AG04450 (cell line): ENCODE results near the gene ONECUT1. TPM values are rescaled to one million over a fixed set of nuclear protein-coding genes. Genes with fewer than 3 reads are reported as not detected.
"Not testable (repeated sequence)": the region's sequence is repeated elsewhere in the genome, so short reads cannot be mapped to it uniquely, and the experiment has no call there.

ENCODE experiments used
- CTCF ChIA-PET: fragments of 300-600, 350-600 bp; formaldehyde crosslinking; extraction: SDS; loops from one replicate; lab custom pipeline; 2022; ENCODE audit warnings: antibody characterized with exemption, inconsistent platforms; lab: Charles Lee
- POLR2A ChIA-PET: fragments of 350-600 bp; formaldehyde crosslinking; extraction: SDS; loops from one replicate; lab custom pipeline; 2021; ENCODE audit warnings: antibody characterized with exemption, inconsistent platforms; lab: Yijun Ruan, JAX
- DNase-seq: peaks from one replicate; pipeline ENCODE4 v3.0.0-alpha.2; 2011; ENCODE audit warnings: low read depth, low spot score
- H3K27ac ChIP-seq: one replicate; pipeline ENCODE4 v1.5.1; 2012; ENCODE audit warnings: low read depth, low read length, control low read depth
- H3K27me3 ChIP-seq: one replicate; pipeline ENCODE4 v1.6.0; 2012; ENCODE audit warnings: low read length; ENCODE audit not compliant: control insufficient read depth, insufficient read depth
- H3K4me3 ChIP-seq: 2 replicates; pipeline ENCODE4 v1.5.1; 2011; ENCODE audit warnings: mild to moderate bottlenecking, low read depth, low read length, control low read depth
- H3K9me3 ChIP-seq: 2 replicates; pipeline ENCODE4 v1.5.1; 2012; ENCODE audit warnings: low read length; ENCODE audit not compliant: control insufficient read depth, insufficient read depth
- polyA minus RNA-seq: library from RNA; depleted of rRNA, polyadenylated mRNA; stranded (reverse); fragments of >200 nt; gene quantifications from 2 replicates; pipeline ENCODE4 v1.2.3, GENCODE V29; 2011; rRNA and poly(A)+ RNA removed
- polyA plus RNA-seq: library from polyadenylated mRNA; depleted of rRNA; stranded (reverse); fragments of >200 nt; gene quantifications from 2 replicates; pipeline ENCODE4 v1.2.3, GENCODE V29; 2011; rRNA removed
- TF ChIP-seq, protein P1 (sequence below): IDR thresholded peaks from 2 replicates; pipeline ENCODE4 v1.5.1; 2011; ENCODE audit warnings: low read depth, low read length, control low read depth, inconsistent platforms

Gene ONECUT1
- polyA plus RNA-seq (not detected in 2 replicates), polyA minus RNA-seq (not detected in 2 replicates)

DNA sequence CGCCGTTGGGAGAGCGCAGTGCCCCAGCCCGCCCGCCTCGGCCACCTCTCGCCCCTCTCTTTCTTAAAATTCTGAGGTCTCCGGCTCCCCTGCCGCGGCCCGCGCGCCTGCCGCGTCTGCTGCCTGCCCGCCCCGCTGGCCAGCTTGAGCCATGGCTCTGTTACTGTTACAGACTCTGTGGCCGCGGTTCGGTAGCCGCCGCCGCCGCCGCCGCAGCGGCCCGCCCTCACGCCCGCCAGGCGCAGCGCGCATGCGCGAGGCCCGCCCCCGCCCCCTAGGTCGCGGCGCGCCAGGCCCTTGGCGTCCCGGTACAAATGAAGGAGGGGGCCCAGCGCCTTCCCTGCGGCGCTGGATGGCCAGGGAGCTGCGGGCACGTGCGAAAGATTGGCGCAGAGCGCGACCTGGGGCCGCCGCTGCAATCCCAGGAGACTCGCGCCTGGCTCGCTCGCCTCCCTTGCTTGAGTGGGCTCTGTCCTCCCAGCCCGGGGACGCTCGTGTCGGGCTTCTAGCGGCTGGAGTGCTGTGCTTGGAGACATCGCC lies at the start of gene ONECUT1:
Gene ONECUT1 (minus strand): TSS at position 168 of the 540 bp plus-strand sequence. CDS start 452 bp downstream, outside the sequence.
- no peak for DNase-seq
- Histone ChIP-seq H3K27ac (no peak within 1 kb of the TSS), H3K4me3 (peak within 1 kb of the TSS; percentile 55), H3K27me3 (peaks cover 87% of the 10 kb centered on the region), H3K9me3 (peaks cover 22% of the 10 kb centered on the region; the same call in 1 of the 2 replicates)
- TF ChIP-seq, protein P1, sequence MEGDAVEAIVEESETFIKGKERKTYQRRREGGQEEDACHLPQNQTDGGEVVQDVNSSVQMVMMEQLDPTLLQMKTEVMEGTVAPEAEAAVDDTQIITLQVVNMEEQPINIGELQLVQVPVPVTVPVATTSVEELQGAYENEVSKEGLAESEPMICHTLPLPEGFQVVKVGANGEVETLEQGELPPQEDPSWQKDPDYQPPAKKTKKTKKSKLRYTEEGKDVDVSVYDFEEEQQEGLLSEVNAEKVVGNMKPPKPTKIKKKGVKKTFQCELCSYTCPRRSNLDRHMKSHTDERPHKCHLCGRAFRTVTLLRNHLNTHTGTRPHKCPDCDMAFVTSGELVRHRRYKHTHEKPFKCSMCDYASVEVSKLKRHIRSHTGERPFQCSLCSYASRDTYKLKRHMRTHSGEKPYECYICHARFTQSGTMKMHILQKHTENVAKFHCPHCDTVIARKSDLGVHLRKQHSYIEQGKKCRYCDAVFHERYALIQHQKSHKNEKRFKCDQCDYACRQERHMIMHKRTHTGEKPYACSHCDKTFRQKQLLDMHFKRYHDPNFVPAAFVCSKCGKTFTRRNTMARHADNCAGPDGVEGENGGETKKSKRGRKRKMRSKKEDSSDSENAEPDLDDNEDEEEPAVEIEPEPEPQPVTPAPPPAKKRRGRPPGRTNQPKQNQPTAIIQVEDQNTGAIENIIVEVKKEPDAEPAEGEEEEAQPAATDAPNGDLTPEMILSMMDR: no peak
- ChIA-PET CTCF (interaction anchor here (1.2 to 1.4 kb wide), 2 partner anchors 9 to 10 kb away, joined by 4 to 7 read pairs; no protein-coding TSS in a partner anchor), POLR2A (no interaction called here)

DNA sequence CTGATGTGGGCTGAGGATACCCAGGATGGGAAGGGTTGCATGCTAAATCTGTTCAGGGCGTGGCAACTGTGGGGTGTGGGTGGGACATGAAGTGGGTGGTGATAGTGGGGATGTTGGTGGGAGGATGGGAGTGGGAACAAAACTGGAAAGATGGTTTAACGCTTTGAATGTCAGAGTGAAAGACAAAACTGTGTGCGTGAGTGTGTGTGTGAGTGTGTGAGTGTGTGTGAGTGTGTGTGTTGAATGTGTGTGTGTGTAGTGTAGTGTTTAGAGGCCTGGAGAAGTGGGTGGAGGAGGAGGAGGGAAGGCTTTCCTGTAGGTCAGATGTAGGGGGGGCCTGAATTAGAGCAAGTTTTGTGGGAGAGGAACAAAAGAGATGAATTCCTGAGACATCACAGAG lies 44.2 kb upstream of the ONECUT1 start:
- Histone ChIP-seq H3K4me3 (no peak overlapping the region), H3K27ac (no peak overlapping the region), H3K27me3 (no peaks in the 10 kb centered on the region), H3K9me3 (no peaks in the 10 kb centered on the region; the same call in 1 of the 2 replicates)
- TF ChIP-seq, protein P1: no peak
- ChIA-PET POLR2A (no interaction called here), CTCF (no interaction called here)
- no peak for DNase-seq

DNA sequence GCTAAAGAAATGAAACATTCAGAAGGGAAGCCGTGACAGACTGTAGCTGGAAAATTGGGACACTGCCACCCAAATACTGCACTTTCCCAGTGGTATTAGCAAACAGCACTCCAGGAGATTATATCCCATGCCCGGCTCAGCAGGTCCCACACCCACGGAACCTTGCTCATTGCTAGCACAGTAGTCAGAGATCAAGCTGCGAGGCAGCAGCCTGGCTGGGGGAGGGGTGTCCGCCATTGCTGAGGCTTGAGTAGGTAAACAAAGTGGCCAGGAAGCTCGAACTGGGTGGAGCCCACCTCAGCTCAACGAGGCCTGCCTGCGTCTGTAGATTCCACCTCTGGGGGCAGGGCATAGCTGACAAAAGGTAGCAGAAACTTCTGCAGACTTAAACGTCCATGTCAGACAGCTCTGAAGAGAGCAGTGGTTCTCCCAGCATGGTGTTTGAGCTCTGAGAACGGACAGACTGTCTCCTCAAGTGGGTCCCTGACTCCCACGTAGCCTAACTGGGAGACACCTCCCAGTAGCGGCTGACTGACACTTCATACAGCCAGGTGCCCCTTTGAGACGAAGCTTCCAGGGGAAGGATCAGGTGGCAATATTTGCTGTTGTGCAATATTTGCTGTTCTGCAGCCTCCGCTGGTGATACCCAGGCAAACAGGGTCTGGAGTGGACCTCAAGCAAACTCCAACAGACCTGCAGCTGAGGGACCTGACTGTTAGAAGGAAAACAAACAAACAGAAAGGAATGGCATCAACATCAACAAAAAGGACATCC lies 34.2 kb upstream of the ONECUT1 start:
- H3K4me3 ChIP-seq, POLR2A ChIA-PET, CTCF ChIA-PET, DNase-seq, H3K27ac ChIP-seq, H3K9me3 ChIP-seq, H3K27me3 ChIP-seq: not testable (repeated sequence)

DNA sequence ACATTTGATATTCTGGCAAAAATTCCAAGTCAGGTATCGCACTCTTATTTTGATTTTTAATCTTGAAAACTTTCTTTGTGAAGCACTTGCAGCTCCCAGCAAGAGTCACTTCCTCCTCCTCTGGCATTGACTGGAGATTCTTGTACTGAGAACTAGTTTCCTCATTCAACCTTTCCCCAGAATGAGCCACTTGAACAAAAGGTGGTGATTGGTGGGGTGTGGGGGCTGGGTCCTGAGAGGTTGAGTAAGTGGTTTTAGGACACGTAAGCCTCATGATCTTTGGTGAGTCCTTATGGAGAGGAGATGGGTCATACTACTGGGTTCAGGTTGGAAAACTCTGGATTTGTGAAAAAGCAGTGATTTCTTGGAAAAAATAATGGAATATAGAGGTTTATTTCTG lies 32.3 kb upstream of the ONECUT1 start:
- no peak overlapping the region for H3K27ac ChIP-seq

DNA sequence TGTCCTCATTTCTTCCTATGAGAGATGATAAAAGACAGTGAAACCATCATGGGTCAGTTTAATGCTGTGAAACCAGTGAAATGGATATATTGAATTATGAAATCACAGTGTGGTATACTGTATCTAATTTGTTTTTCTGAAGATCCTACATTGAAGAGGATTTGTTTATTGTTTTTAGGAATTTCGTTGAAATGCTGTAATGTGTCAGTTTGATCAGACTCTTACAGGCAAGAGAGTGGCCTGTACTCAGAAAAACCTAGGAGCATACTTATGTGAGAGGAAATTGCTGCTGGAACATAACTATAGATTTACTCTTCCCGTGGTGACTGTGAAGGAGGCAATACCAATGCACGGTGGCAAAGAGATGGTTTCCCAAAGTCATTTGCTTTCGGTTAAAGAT lies 29.1 kb upstream of the ONECUT1 start:
- peaks cover 2% of the 10 kb centered on the region; the same call in 1 of the 2 replicates for H3K9me3 ChIP-seq
- H3K27me3 ChIP-seq: no peaks in the 10 kb centered on the region
- ChIA-PET CTCF (no interaction called here), POLR2A (no interaction called here)
- DNase-seq: no peak
- TF ChIP-seq, protein P1: no peak
- H3K4me3 ChIP-seq: no peak overlapping the region
- H3K27ac ChIP-seq: no peak overlapping the region

More for the DNA sequence above, 32.3 kb upstream of the ONECUT1 start:
- ChIA-PET POLR2A (no interaction called here), CTCF (no interaction called here)
- peaks cover 3% of the 10 kb centered on the region; the same call in 1 of the 2 replicates for H3K9me3 ChIP-seq
- TF ChIP-seq, protein P1: no peak
- H3K4me3 ChIP-seq: no peak overlapping the region
- no peaks in the 10 kb centered on the region for H3K27me3 ChIP-seq
- no peak for DNase-seq

DNA sequence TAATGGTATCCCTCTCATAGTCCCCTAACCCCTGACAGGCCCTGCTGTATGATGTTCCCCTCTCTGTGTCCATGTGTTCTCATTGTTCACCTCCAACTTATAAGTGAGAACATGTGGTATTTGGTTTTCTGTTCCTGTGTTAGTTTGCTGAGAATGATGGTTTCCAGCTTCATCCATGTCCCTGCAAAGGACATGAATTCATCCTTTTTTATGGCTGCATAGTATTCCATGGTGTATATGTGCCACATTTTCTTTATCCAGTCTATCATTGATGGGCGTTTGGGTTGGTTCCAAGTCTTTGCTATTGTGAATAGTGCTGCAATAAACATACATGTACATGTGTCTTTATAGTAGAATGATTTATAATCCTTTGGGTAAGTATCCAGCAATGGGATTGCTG lies 25.8 kb upstream of the ONECUT1 start:
- CTCF ChIA-PET, H3K4me3 ChIP-seq, H3K27me3 ChIP-seq, H3K27ac ChIP-seq, H3K9me3 ChIP-seq, POLR2A ChIA-PET, DNase-seq: not testable (repeated sequence)
